Thymus (tissue), 11 donors: ENCODE results near the gene AARS1. TPM values are rescaled to one million over a fixed set of nuclear protein-coding genes. Genes with fewer than 3 reads are reported as not detected.
"Not testable (repeated sequence)": the region's sequence is repeated elsewhere in the genome, so short reads cannot be mapped to it uniquely, and the experiment has no call there.

Source experiments
- DNase-seq, 9 donors: peaks; one replicate each; pipeline ENCODE4 v3.0.0-alpha.2; 2013; ENCODE audit warnings: low spot score in 9 of 9, low read depth in 6 of 9, missing footprints in 1 of 9
- H3K27ac ChIP-seq, 2 donors: one replicate each; pipeline ENCODE4 v1.5.1; 2013; ENCODE audit warnings: control low read depth in 1 of 2, low read depth in 1 of 2, low read length in 1 of 2, mild to moderate bottlenecking in 1 of 2, moderate library complexity in 1 of 2
- H3K27me3 ChIP-seq, 2 donors: one replicate each; pipeline ENCODE4 v1.5.1; 2013; ENCODE audit warnings: low read length in 1 of 2; ENCODE audit not compliant: control insufficient read depth in 2 of 2, insufficient read depth in 1 of 2
- H3K36me3 ChIP-seq, 2 donors: one replicate each; pipeline ENCODE4 v1.5.1; 2013; ENCODE audit warnings: low read length in 1 of 2, mild to moderate bottlenecking in 1 of 2, moderate library complexity in 1 of 2; ENCODE audit not compliant: control insufficient read depth in 2 of 2, insufficient read depth in 2 of 2
- H3K4me1 ChIP-seq, 2 donors: one replicate each; pipeline ENCODE4 v1.5.1; 2013; ENCODE audit warnings: low read length in 2 of 2; ENCODE audit not compliant: control insufficient read depth in 2 of 2, insufficient read depth in 2 of 2
- H3K4me3 ChIP-seq, 2 donors: one replicate each; pipeline ENCODE4 v1.5.1; 2013; ENCODE audit warnings: low read length in 2 of 2, control low read depth in 1 of 2, mild to moderate bottlenecking in 1 of 2
- H3K9me3 ChIP-seq, 2 donors: one replicate each; pipeline ENCODE4 v1.5.1; 2013; ENCODE audit warnings: low read length in 1 of 2, mild to moderate bottlenecking in 1 of 2; ENCODE audit not compliant: control insufficient read depth in 2 of 2, insufficient read depth in 1 of 2
- WGBS: extraction: QIAGEN DNeasy Blood & Tissue Kit; methylation state at CpG from one replicate; pipeline ENCODE4 v1.1.7; 2013; 5-methylcytosine and 5-hydroxymethylcytosine counted together
- polyA plus RNA-seq: library from polyadenylated mRNA; stranded (reverse); fragments of 200-250 nt; gene quantifications from one replicate; pipeline ENCODE4 v1.2.3, GENCODE V29; 2013
- total RNA-seq: library from RNA; stranded (reverse); fragments of 120-200 nt; gene quantifications from one replicate; pipeline ENCODE4 v1.2.4, GENCODE V29; 2013
- donor health status: healthy.

AARS1 gene
- total and polyA plus RNA-seq, 2 donors, result 27.0 to 52.7 TPM

- H3K4me1 ChIP-seq, DNase-seq, H3K4me3 ChIP-seq, H3K27me3 ChIP-seq, H3K9me3 ChIP-seq, H3K27ac ChIP-seq: not testable (repeated sequence)
- 95% methylated on average over 1 of the region's 2 CpGs for WGBS
- peaks cover 6 to 12% of the 10 kb centered on the region in 2 donors for H3K36me3 ChIP-seq
Measured at GRCh38 chr16:70223216-70223615, 66.1 kb downstream of the AARS1 start.

- H3K27me3 ChIP-seq, DNase-seq, H3K9me3 ChIP-seq, H3K27ac ChIP-seq, H3K4me1 ChIP-seq, H3K4me3 ChIP-seq: not testable (repeated sequence)
- peaks cover 8 to 11% of the 10 kb centered on the region in 2 donors for H3K36me3 ChIP-seq
- WGBS, result 88% methylated on average over 2 of the region's 2 CpGs
Measured at GRCh38 chr16:70222574-70222973, 66.7 kb downstream of the AARS1 start.

GRCh38 chr16:70218586-70218985 is 70.7 kb downstream of the AARS1 start:
- not testable (repeated sequence) for DNase-seq, H3K4me3 ChIP-seq, H3K27me3 ChIP-seq, H3K4me1 ChIP-seq, H3K9me3 ChIP-seq, H3K27ac ChIP-seq, H3K36me3 ChIP-seq
- 98% methylated on average over 2 of the region's 2 CpGs for WGBS

- H3K9me3 ChIP-seq, H3K27me3 ChIP-seq, H3K4me1 ChIP-seq, DNase-seq, H3K36me3 ChIP-seq, H3K27ac ChIP-seq, H3K4me3 ChIP-seq: not testable (repeated sequence)
- WGBS, result 98% methylated on average over 6 of the region's 6 CpGs
Measured at GRCh38 chr16:70206382-70206781, 82.9 kb downstream of the AARS1 start.

- H3K4me3 ChIP-seq, H3K36me3 ChIP-seq, DNase-seq, H3K27ac ChIP-seq, H3K27me3 ChIP-seq, H3K4me1 ChIP-seq, H3K9me3 ChIP-seq: not testable (repeated sequence)
- WGBS, result 98% methylated on average over 43 of the region's 46 CpGs
Measured at GRCh38 chr16:70204668-70205405, 84.5 kb downstream of the AARS1 start.

GRCh38 chr16:70204010-70204409 is 85.3 kb downstream of the AARS1 start:
- not testable (repeated sequence) for H3K27ac ChIP-seq, H3K4me1 ChIP-seq, H3K36me3 ChIP-seq, H3K4me3 ChIP-seq, H3K9me3 ChIP-seq, DNase-seq, H3K27me3 ChIP-seq
- 94% methylated on average over 17 of the region's 29 CpGs for WGBS

GRCh38 chr16:70203508-70203907 is 85.8 kb downstream of the AARS1 start:
- not testable (repeated sequence) for H3K4me3 ChIP-seq

More at GRCh38 chr16:70203508-70203907, 85.8 kb downstream of the AARS1 start:
- WGBS, result 89% methylated on average over 4 of the region's 7 CpGs
- not testable (repeated sequence) for H3K27ac ChIP-seq, H3K36me3 ChIP-seq, H3K4me1 ChIP-seq, H3K9me3 ChIP-seq, DNase-seq, H3K27me3 ChIP-seq

Other genes with a start within 250 kb of the AARS1 start
- gene PDPR, start 175.2 kb downstream of the AARS1 start, total RNA-seq, result 8.4 TPM
- gene PDPR, start 175.2 kb downstream of the AARS1 start, polyA plus RNA-seq, result 10.1 TPM
- 0.05 TPM for gene CLEC18C, start 115.7 kb downstream of the AARS1 start, total RNA-seq
- 0.37 TPM for gene CLEC18C, start 115.7 kb downstream of the AARS1 start, polyA plus RNA-seq
- 15.4 TPM for gene EXOSC6, start 37.6 kb downstream of the AARS1 start, total RNA-seq
- 22.8 TPM for gene EXOSC6, start 37.6 kb downstream of the AARS1 start, polyA plus RNA-seq
- 24.9 TPM for gene DDX19B, start 9.7 kb upstream of the AARS1 start, total RNA-seq
- 24.3 TPM for gene DDX19B, start 9.7 kb upstream of the AARS1 start, polyA plus RNA-seq
- gene DDX19A, start 57.4 kb upstream of the AARS1 start, total RNA-seq, result 32.2 TPM
- gene DDX19A, start 57.4 kb upstream of the AARS1 start, polyA plus RNA-seq, result 24.1 TPM
- 18.7 TPM for gene ST3GAL2, start 149.6 kb upstream of the AARS1 start, total RNA-seq
- 11.8 TPM for gene ST3GAL2, start 149.6 kb upstream of the AARS1 start, polyA plus RNA-seq
- 7.7 TPM for gene FCSK, start 165.1 kb upstream of the AARS1 start, total RNA-seq
- gene FCSK, start 165.1 kb upstream of the AARS1 start, polyA plus RNA-seq, result 15.7 TPM
- gene COG4, start 234.0 kb upstream of the AARS1 start, total RNA-seq, result 39.6 TPM
- 63.3 TPM for gene COG4, start 234.0 kb upstream of the AARS1 start, polyA plus RNA-seq
- 121 TPM for gene SF3B3, start 234.3 kb upstream of the AARS1 start, total RNA-seq
- 120 TPM for gene SF3B3, start 234.3 kb upstream of the AARS1 start, polyA plus RNA-seq